Midbrain (tissue), 1 donor: ENCODE measurements around the gene ESPN.

ENCODE experiments used
- DNase-seq: peaks from one replicate; lab custom pipeline; 2025; lab: John Stamatoyannopoulos, UW

Gene ESPN

DNA sequence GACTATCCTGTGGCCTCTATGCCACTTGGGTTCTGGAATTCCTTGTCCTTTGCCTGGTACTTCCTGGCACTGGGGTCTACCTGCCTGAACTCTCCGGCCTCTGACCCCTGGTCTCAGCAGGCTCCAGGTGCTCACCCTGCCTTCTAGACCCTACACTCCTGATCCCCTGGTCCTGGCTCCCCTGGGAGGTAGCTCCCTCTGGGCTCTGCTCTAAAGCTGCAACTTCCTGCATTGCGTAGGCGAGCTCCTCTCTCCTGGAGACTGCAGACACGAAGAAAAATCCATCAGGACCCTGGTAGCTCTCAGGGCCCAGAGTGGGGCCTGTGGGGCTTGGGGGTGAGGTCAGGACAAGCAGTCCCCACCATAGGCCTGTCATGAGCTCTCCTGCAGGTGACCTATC lies 74.7 kb downstream of the ESPN start:
- no peak for DNase-seq

DNA sequence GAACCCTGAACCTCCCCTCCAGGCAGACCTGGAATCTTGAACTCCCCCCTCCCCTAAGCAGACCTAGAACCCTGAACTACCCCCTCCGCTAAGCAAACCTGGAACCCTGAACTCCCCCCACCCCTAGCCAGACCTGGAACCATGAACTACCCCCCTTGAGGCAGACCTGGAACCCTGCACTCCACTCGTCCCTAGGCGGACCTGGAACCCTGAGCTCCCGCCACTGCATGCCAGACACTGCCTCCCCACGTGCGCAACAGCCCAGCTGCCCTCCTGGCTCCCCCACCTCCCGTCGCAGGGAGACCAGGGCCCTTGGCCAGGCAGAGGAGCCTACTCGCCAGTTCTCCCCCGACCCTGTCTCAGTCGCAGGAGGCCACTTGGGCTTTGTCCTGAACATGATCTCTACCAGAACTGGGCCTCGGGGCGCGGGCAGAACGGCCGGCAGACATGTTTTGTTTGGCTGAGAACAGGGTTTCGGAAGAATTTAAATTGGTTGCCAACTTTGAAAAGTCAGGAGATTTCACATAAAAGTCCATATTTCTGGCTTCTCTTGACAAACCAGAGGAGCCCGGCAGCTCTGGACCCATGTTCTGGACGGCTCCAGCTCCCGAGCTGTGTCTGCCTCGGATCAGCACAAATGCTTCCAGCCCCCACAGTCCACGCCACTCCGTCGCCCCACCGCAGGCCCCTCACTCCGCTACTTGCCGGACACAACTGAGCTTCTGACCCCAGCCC lies 76.1 kb downstream of the ESPN start:
- DNase-seq, result no peak

DNA sequence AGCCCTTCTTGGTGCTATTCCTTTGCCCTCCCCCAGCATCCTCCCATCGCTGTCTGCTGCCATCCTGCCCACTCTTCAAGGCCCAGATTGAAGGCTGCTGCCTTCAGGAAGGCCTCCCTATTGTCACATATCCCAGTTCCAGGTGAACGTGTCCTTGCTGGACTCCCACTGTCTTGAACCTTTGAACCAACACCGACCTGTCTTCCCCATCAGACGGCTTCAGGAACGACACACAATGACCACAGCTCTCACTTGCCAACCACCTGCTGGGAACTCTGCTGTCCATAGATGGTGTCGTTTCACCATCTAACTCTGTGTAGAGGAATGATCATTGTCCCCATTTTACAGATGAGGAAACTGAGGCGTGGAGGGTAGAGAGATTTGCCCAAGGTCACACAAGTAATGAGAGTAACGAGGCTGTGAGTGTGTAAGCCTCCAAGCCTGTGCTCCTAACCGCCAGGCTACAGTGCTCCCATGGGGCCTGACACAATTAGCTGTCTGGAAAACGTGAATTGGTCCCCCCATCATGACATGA lies 76.8 kb downstream of the ESPN start:
- DNase-seq, result no peak

DNA sequence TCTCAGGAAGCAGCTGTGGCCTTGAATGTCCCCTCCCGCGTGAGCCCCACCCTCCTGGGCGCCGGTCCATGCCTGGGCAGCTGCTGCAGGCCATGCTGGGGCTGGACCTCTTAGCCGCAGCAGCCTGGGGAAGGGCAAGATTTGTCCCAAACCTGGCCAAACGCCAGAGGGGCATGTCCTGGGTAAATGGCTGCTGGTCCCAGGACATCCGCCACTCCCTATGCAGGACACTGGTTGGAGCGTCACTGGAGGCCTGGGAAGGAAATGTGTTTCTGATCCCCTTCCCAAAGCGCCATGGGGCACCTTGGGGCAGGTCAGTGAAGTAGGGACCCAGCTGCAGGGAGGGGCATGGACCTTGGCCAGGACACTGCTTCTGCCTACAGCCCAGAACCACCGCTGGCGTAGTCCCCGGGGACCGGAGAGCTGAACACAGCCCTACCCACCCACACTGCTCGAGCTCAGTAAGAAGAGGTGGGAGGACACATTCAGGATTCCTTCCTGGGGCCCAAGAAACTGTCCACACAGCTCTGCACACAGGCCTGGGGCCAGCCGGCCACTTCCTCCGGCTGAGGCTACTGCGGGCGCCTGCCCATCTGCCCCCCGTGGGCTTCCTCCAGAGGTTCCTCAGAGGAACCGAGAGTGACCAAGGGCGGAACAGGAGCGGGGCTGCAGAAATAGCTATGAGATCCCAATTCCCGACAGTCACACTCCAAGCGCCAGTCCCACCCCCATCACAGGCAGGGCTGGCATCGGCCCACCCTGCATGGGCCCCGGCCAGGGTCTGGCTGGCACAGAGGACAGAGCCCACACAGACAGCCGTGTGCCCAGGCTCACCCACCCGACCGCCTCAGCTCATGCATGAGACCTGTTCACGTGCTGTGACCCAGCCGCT lies 77.7 kb downstream of the ESPN start:
- peak; percentile 18 for DNase-seq

DNA sequence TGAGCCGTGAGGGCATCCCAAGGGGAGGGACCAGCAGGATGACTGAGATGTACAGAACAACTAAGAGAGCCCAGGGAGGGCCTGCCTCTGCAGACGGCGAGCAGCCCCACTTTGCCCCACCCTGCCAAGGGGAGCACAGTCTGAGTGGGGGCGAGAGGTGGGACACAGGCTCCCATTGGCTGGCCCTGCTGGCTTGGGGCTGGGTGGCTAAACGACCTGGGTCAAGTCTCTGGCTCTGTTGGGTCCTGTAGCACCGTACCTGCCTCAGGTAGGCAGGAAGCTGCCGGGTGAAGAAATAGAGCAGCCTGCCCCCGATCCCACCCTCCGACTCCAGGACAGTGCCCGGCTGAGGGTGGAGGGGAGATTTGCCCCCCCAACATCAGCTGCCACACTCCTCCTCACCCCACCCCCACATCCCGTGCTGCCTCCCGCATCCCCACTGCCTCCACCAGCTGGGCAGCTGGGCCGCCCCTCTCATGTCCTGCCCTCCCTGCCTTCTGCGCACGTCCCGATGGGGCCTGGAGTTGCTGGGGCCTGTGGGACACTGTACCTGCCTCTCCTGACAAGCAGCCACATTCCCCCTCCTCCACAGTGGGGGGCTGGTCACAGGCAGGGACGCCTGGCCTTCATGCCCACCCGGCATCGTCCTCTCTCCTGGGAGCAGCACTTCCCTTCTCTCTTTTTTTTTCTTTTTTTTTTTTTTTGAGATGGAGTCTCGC lies 79.5 kb downstream of the ESPN start:
- no peak for DNase-seq

DNA sequence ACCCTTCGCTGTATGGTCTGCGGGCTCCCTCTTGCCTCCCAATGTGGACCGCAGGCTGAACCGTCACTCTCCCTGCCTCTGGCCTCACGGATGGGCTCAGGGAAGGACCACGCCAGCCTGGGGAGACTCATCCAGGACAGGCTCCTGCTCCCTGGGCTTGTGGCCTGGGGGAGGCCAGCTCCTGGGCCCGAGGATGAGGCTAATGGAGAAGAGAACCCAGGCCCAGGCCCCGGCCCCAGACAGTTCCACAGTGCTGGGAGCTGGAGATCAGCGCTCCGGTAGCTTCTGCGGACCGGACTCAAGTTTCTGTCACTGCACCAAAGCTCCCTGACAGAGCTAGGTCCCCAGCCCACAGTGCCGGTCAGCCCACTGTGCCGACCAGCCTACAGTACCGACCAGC lies 80.3 kb downstream of the ESPN start:
- DNase-seq, result no peak

DNA sequence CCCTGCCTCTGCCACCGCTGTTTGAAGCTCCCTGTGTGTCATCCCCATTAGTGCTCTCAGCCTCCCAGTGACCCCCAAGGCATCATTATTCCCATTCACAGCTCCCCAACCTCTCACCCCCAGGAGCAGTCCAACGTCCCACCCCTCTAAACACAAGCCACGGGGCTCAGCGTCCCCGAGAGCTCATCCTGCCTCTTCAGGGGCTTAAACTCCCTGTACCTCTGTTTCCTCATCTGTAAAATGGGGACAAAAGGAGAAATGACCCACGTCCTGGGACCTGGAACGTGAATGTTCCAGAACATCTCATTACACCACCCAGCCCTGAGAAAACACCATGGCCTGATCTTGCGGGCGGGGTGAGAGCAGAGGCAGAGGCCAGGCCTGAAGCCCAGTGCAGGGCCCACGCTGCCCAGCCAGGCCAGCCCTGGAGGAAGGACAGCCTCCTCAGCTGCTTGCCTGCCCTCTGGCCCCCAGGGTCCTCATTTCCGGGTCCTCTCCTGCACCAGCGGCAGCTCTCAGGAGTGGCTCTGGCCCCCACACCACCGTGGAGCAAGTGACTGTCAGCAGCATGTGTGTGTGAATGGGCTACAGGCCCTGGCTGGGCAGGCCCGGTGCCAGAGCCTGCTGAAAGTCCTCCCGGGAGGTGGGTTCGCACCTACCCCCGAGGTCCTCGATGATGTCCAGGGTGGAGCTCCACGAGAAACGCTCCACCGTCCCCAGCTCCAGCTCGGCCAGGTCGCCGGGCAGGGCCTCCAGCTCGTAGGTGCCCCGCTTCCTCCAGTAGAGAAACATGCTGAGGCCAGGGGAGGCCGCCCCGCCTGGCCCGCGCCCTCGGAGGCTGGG lies 81.0 kb downstream of the ESPN start:
- DNase-seq, result no peak

DNA sequence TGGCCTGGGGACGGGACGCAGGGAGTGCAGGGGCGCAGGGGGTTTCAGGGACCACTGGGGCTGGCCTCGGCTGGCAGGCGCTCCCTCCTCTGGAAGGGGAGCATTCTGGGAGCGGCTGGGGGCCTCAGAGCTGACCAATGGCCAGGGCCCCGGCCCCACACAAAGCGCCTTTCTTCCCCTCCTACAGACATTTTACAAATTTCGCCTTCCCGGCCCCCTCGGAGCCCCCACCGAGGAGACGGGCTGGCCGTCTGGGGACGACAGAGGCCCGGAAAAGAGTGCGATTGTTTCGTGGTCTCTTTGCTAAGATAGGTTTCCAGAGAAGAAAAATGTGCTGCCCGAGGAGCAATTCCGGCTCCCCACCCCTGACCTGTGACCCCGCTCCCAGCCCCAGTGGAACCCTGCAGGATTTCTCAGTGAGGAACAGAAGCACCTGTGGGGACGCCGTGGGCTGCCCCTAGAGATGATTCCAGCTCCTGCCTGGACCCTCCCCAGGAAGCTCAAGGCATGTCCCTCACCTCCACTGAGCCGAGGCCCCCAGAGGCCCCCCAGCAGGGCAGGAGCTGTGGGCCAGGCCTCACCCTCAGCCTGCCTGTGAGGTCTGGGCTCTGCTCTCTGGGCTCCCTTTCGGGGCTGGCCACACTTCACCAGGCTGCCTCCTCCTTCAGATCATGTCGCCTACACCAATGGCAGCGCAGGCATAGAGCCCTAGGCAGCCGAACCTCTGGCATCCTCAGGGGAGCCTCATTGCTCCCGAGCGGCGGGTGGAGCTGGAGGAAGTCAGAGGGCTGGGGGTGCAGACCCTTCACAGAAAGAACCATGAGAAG lies 81.8 kb downstream of the ESPN start:
- DNase-seq, result no peak

DNA sequence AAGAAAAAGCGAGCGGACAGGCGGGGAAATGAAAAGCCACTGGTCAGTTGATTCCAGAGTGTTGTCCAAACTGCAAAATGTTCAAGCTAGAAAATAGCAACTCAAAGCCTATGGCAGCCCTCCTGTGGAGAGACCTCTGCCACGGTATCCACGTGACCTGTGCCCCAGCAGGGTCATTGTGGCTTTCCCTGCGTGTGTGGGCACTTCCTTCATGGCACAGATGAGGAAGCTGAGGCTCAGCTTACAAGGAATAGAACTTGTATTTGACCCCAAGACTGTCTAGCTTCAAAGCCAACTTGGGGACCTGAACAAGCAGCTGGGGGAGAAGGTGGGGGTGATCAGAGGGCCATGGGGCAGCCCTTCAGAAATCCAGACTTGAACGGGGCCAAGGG lies 82.5 kb downstream of the ESPN start:
- peak; percentile 17 for DNase-seq

DNA sequence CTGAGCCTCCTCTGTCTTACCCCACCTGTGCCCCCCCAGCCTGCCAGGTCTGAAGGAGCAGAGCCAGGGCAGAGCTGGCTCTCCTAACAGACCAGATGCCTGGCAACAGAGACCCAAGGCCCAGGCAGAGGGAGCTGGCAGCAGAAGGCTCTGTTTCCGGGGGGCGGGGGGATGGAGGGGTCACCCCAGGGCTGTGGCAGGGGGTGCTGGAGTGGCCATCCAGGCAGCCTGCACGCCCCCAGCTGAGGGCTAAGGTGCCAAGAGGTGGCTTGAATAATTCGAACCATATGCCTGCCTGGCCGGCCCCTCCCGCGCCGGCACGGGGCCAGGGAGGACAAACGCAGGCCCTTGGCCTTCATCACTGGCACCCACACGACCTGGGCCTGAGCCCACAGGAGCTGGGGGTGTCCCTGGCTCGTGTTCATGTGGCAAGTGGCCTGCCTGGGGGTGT lies 82.9 kb downstream of the ESPN start:
- peak; percentile 12 for DNase-seq

DNA sequence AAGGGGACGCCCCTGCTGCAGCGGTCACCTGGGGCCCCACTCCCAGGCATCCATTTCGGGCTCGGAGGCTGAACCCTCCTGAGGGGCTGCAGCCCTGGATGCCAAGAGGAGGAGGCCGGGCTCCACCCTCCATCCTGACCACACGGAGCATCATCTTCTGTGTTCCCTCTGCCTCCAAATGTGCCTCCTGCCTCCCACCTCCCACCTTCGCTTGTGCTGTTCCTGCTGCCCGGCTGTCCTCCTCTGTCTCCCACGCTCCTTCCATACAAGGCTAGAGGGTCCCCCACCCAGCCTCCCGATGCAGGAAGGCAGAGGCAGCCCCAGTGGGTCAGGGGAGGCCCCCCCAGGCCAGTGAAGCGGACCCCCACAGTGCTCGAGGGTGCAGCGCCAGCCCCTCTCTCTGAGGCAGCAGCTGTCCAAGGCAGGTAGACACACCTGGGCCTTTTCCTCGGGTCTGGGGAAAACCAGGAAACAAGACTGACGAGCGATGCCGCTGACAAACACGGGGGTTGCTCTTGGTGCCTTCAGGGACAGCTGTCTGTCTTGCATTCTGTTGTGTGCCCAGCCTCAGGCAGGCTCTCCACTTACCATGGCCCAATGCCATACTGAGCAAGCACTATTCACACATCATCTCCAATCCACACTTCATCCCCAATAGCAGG lies 83.7 kb downstream of the ESPN start:
- DNase-seq, result no peak

DNA sequence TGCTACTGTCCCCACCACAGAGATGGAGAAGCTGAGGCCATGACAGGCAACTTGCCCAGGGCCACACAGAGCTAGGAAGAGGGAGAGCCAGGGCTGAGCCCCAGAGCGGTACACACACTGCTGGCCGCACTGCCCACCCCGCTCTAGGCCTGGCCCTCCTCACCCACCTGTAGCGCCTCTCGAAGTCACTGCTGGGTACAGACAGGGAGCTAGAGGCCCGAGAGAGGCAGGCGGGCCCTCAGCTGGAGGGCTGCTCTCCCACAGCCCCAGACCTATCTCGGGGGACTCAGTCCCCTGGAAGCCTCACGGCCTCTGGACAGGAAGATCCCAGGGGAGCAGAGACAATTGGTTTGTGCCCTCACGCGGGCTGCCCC lies 84.2 kb downstream of the ESPN start:
- no peak for DNase-seq

DNA sequence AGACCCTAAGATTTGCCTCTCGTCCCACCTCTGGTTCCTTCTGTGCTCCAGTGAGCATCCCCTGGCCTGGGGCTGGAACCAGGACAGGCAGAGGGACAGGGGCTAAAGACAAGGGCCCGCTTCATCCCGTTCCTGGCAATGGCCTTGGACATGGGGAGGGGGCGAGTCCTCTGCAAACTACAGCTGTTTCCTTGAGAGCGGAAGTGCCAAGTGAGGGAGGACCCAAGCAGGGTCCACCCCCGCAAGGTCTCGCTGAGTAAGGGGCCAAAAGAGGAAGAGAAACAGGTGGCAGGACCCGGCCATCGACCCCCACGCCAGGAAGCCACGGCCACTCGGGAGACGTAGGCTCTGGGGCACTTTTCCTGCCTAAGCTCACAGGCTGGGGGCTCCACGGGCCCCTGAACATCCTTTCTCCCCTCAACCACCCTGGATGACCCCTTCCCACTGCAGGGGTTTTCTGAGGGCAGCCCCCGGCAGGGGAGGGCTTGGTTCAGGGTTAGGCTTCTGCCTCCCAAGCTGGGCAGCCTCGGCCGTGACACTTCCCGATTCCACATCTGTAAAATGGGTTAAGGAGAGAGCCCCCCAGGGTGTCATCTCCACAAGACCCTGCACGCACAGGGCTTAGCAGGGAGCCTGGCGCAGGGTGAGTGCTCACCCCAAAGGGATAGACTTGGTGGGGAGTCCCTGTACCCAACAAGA lies 84.8 kb downstream of the ESPN start:
- DNase-seq, result no peak

DNA sequence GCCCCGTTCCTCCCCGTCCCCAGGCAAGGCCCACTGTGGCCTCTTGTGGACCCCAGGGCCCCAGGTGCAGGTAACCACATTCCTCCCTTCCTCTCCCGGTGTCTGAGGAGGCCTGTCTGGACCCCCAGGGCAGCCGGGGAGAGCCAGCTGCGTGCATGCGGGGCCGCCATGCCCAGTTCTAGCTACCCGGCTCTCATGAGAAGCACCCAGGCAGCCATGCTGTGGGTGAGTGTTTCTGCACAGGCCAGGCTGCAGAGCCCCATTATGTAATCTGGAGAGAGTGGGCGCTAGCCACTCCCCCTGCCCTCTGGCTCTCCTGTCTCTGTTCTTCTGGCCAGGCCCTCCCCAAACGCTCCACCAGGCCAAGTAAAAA lies 85.3 kb downstream of the ESPN start:
- peak; percentile 5 for DNase-seq

DNA sequence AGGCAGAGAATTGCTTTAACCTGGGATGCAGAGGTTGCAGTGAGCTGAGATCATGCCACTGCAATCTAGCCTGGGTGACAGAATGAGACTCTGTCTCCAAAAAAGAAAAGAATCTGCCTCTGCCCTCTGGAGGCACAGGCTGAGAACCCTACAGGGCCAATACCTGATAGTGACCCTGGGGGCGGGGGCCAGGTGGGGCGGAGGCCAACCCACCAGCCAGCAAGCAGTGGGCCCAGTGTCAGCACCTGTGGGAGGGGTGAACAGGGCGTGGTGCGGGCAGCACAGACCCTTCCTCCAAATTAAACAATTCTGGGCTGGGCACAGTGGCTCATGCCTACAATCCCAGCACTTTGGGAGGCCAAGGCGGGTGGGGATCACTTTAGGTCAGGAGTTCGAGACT lies 85.9 kb downstream of the ESPN start:
- no peak for DNase-seq
